Hematopoietic multipotent progenitor cell (in vitro differentiated cells): ENCODE results near the gene HCAR3. TPM values are rescaled to one million over a fixed set of nuclear protein-coding genes. Genes with fewer than 3 reads are reported as not detected.
"Not testable (repeated sequence)": the region's sequence is repeated elsewhere in the genome, so short reads cannot be mapped to it uniquely, and the experiment has no call there.

Source experiments
- DNase-seq, 3 donors: peaks; one replicate each; pipeline ENCODE4 v3.0.0-alpha.2; 2011 to 2015; ENCODE audit warnings: low read depth in 2 of 3, low spot score in 2 of 3
- total RNA-seq: library from RNA; depleted of rRNA; stranded (reverse); fragments of >200 nt; gene quantifications from one replicate; pipeline ENCODE4 v1.2.3, GENCODE V29; 2012

HCAR3 gene
- total RNA-seq, 1 donor: under 0.01 TPM

- DNase-seq: no peak
Observed at GRCh38 chr12:122724641-122725243, 8.1 kb upstream of the HCAR3 start.

GRCh38 chr12:122722387-122722786, 5.8 kb upstream of the HCAR3 start:
- DNase-seq: peak in 1 of 3 donors; percentile 57

- no peak for DNase-seq
Observed at GRCh38 chr12:122721057-122721545, 4.5 kb upstream of the HCAR3 start.

GRCh38 chr12:122715211-122715610, 1.4 kb downstream of the HCAR3 start:
- not testable (repeated sequence) for DNase-seq

GRCh38 chr12:122713491-122714188, 3.0 kb downstream of the HCAR3 start:
- DNase-seq: not testable (repeated sequence)

GRCh38 chr12:122711266-122711665, 5.3 kb downstream of the HCAR3 start:
- peak in 1 of 3 donors; percentile 58 for DNase-seq

- DNase-seq: not testable (repeated sequence)
Observed at GRCh38 chr12:122710341-122710740, 6.3 kb downstream of the HCAR3 start.

- not testable (repeated sequence) for DNase-seq
Observed at GRCh38 chr12:122709287-122709686, 7.3 kb downstream of the HCAR3 start.

GRCh38 chr12:122703841-122704240, 12.8 kb downstream of the HCAR3 start:
- DNase-seq: not testable (repeated sequence)

- DNase-seq: not testable (repeated sequence)
Observed at GRCh38 chr12:122702890-122703611, 13.6 kb downstream of the HCAR3 start, which contains the start of gene HCAR2. HCAR2 (minus strand) TSS chr12:122703357; CDS start chr12:122703283, 74 bp downstream.

- DNase-seq: not testable (repeated sequence)
Observed at GRCh38 chr12:122701481-122701880, 15.1 kb downstream of the HCAR3 start.

GRCh38 chr12:122700038-122700710, 16.4 kb downstream of the HCAR3 start:
- DNase-seq: not testable (repeated sequence)

- not testable (repeated sequence) for DNase-seq
Observed at GRCh38 chr12:122696922-122697321, 19.7 kb downstream of the HCAR3 start.

GRCh38 chr12:122691566-122691965, 25.0 kb downstream of the HCAR3 start:
- DNase-seq: no peak

- no peak for DNase-seq
Observed at GRCh38 chr12:122688291-122688690, 28.3 kb downstream of the HCAR3 start.

- DNase-seq: no peak
Observed at GRCh38 chr12:122687086-122687485, 29.5 kb downstream of the HCAR3 start.

GRCh38 chr12:122686538-122686937, 30.1 kb downstream of the HCAR3 start:
- no peak for DNase-seq

GRCh38 chr12:122684297-122684813, 32.3 kb downstream of the HCAR3 start:
- no peak for DNase-seq

GRCh38 chr12:122681814-122682213, 34.8 kb downstream of the HCAR3 start:
- peak in 1 of 3 donors; percentile 18 for DNase-seq

- not testable (repeated sequence) for DNase-seq
Observed at GRCh38 chr12:122680989-122681388, 35.6 kb downstream of the HCAR3 start.
